HG03460 (cell line): ENCODE measurements around the gene ACAD9.
"Not testable (repeated sequence)": the region's sequence is repeated elsewhere in the genome, so short reads cannot be mapped to it uniquely, and the experiment has no call there.

Experiments
- ATAC-seq: cut with Tn5 transposase; IDR thresholded peaks from one replicate; pipeline ENCODE4 v1.9.1; 2021; ENCODE audit not compliant: unreplicated experiment

ACAD9 gene

DNA sequence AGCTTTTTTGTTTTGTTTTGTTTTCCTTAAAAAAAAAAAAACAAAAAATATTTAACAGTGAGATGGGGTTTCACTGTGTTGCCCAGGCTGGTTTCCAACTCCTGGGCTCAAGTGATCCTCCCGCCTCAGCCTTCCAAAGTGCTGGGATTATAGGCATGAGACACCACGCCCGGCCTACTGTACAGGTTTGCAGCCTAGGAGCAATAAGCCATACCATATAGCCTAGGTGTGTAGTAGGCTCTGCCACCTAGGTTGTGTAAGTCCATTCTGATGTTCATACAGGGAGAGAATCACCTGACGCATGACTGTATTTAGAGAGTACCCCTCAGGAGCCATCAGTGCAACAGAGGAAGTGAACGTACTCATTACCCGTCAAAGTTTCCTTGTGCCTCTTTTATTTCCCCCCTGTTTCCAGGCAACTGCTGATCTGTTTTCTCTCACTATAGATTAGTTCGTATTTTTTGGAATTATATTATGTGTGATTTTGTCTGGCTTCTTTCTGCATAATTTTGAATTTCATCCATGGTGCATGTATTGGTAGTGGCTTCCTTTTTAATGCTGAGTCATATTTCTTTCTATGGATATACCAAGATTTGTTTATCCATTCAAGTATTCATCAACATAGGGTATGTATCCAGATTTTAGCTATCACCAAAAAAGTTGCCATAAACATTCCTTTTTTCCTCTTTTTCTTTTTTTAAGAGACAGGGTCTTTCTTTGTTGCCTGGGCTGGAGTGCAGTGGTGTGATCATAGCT, 9.9 kb downstream of the ACAD9 start:
- no peak for ATAC-seq

DNA sequence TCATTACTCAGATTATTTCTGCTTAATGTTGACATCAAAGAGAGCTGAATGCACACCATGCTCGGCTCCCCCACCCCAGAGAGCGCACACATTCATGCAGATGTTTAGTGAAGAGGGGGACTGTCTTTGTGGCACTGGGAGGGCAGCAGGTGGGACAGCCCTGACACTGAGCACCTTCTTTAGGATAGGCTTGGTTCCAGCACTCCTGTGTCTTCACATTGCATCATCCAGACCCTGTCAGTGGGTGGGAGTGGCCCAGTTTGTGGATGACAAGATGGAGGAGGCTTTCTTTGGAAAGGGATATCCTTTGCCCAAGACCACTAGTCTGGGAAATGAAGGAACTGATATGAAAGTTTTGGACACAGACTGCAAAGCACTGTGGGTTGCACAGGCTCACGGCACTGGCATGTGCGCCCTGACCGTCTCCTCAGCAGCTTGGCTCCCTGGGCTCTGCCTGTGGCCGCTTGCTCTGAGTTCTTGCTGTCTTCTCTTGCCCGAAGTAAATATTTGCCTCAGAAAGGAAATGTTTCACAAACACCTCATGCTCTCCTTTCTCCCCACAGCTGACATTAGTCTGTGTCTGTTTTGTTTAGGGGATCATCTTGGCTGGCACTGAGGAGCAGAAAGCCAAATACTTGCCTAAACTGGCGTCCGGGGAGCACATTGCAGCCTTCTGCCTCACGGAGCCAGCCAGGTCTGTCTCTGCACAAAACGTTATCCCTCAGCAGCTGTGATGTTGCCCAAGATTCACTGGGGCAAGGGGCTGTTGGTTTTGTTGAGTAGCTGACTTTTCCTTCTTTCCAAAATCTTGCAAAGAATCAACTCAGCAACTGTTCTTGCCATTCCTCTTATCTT, 16.6 kb downstream of the ACAD9 start:
- ATAC-seq: no peak

DNA sequence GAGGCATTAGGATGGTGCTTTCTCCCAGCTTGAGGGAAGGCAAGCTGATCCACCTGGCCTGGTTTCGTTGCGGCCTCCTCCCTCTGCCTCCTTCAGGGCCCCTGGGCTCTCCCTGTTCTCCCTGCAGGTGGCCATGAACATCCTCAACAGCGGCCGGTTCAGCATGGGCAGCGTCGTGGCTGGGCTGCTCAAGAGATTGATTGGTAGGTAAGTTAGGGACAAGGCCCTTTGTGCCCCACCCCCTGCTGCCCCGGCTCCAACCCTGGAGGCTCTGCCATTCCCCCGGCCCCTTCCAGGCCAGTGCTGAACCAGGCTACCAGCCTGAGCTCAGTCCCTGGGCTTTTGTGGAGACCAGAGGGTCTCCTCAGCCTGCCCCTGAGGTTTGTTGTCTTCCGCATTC, 23.0 kb downstream of the ACAD9 start:
- ATAC-seq: no peak

DNA sequence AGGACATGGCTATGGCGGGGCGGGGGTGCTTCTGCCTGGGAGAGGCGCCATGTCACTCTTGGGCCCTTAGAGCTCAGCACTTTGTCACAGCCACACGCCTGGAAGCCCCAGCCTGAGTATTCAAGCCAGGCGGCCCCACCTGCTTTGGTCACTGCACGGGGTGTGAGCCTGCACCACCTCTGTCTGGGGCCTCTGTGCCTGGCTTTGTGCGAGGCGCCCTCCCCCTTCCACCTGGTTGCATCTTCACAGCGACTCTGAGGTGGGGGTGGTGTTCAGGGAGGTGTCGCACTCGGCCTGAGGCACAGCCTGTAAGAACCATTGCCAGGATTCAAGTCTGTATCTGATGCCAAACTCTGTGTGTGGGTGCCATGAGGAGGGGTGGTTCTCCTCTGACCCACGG, 24.1 kb downstream of the ACAD9 start:
- ATAC-seq: no peak

DNA sequence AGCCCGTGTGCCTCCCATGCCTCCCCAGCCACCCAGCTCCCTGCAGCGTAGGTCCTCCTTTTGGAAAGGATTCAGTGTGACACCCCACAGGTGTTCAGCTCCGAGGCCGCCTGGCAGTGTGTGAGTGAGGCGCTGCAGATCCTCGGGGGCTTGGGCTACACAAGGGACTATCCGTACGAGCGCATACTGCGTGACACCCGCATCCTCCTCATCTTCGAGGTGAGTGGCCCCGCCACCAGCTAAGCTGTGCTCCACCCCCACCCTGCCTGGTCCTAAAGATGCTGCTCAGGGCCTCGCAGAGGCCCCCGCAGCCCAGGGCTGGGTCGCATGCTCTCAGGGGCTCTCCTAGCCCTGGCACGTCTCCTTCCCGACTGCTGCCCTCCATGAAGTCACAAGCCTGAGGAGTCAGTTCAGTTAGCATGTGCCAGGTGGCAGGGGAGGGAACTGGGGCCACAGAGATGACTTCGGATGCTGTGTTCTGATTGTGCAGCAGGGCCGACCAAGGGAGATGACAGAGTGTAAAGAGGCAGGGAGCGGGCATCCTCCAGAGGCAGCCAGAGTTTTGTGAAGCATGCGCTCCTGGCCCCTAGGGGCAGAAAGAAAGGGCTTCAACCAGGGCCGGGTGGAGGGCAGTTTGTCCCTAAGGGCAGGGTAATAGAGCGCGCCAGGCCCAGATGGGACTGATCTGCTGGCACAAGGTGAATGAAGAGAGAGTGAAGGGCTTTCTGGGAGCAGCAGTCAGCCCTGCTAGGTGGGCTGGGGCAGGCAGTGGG, 26.8 kb downstream of the ACAD9 start:
- no peak for ATAC-seq

DNA sequence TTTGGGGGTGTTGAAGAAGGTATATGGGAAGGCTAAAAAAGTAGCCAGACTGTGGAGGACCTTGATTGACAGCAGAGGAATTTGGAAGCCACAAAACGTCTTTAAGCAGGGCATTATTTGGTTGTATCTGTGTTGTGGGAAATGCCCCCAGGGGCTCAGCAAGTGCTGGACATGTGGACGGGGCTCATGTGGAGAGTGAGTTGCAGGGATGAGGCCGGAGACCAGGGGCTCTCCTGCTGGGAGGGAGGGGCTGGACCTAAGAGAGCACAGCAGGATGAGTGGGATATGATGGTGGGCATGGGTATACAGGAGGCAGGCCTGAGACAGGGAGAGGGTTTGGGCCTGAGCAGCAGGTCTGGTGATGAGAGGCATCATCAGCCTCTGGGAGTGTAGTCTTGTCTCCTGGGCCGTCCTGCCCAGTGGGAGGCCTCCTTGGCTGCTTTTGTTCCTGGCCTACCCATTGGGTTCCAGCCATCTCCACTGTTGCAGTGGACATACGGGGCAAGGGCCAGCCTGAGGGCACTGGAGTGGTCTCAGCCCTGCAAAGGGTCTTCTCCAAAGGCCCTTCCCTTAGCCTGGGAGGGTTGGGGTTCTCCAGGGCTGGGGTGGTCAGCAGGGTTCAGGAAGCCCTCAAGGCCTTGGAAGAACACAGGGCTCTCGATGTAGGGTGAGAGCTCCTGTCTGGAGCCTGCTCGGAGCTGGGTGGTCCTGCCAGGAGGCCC, 27.5 kb downstream of the ACAD9 start:
- ATAC-seq: no peak

DNA sequence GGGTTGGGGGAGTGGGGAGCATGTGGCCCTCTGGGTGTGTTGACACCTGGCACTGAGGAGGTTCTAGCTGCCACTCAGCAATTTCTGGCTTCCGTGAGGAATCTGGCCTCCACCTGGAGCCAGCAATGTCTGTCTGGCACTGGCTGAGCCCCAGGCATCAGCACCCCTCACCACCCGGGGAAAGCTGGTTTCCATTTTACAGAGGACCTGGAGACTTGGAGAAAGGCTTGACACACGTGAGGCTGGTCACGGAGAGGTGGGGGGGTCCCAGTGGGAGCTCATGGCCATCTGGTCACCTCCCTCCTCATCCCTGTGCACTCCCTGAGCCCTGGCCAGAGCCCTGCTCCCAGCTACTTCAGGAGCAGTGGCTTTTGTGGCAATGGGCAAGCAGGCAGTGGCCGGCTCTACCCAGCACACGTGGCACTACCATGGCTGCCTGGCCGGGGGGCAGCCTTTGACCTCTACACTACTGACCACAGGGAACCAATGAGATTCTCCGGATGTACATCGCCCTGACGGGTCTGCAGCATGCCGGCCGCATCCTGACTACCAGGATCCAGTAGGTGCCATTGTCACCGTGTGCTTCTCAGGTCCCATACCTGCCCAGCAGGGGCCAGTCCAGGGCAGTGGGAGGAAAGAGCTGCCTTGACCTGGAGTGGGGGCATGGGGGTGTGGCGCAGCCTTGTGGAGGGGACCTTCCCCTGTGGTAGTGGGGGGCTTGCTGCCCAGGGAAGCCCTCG, 28.5 kb downstream of the ACAD9 start:
- ATAC-seq: no peak

DNA sequence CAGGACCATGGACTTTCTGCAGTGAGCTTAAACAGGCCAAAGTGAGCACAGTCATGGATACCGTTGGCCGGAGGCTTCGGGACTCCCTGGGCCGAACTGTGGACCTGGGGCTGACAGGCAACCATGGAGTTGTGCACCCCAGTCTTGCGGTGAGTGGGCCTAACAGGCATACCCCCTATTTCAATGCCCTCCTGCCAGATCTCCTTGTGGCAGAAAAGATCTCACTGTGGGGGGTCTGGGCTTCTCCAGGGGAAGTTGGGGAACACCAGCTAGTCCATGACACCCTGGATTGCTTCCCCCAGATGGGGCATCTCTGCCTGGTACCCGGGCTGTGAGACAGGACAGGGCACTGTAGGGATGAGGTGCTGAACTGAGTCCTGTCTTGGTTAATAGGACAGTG, 29.5 kb downstream of the ACAD9 start:
- ATAC-seq: no peak

DNA sequence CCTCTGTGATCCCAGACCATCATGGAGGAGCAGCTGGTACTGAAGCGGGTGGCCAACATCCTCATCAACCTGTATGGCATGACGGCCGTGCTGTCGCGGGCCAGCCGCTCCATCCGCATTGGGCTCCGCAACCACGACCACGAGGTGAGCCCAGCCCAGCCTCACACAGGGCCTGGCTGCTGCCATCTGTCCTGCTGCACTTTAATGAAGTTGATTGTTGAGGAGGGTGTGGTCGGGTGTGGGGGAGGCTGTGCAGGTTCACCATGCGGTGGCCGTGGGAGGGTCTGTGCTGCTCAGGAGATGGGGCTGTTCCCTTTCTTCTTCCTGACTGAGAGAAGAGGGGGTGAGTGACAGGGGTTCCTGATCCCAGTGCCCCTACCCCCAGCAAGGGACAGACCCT, 30.6 kb downstream of the ACAD9 start:
- no peak for ATAC-seq

DNA sequence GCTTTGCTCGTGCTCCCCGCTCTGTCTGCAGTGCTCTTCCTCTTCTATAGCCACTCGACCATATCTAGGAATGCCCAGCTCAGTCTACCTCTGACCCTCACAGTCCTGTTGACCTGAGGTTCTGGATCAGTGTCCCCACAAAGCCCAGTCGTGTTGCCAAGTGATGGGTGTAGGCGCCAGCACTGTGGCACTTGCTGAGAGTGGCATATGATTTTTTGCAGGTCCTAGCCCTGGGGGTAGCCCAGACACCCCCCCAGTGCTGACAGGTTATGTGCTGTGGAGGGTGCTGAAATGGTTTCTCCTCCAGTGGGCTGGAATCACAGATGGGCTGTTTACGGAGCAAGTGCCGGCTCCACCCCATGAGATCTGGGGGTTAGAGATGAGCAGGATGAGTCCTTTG, 32.5 kb downstream of the ACAD9 start:
- no peak for ATAC-seq

DNA sequence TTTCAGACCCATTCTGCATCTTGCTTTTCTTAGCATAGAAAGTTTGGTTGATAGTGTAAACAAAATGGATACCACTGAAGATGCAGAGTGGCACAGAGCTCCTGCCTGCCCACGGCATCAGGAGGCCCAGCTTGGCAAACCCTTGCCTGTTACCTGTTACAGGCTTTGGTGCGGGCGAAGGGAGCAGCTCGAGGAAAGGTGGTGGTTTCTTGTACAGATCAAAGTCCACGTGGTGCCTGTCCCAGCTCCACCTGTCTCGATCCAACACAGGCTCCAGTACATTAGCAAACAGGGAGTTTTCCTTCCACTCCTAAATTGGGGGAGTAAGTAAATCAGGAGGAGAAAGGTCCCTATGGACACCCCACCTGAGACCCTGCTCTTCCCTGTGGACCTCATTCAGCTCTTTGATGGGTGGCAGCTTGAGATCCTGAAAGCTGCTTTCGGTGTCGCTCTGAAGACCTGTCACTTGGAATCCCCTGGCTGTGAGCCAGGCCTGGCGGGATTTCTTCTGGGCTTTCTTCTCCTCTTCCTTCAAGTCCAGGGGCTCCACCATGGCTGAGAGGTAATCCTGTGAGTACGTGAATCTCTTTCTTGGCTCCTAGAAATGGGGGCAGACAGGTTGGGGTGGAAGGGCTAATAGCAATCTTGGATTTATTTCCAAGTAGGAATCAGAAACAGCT, 35.7 kb downstream of the ACAD9 start:
- ATAC-seq: no peak

DNA sequence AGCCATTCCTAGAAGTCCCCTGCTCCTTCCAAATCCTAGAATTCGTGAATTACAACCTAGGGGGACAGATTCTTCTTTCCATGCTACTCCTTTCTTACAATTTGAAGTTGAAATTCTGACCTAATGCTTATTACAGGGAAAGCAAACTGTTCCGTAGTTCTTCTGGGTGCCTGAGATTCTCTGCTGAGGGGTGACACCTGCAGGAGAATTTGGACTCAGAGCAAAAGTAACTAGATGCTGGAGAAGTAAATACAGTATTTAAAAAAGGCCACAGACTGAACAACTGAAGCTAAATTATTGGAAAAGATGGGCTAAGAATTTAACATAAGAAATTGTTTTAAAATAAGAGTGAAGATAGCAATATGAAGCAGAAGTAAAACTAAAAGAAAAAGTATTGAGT, 37.9 kb downstream of the ACAD9 start:
- ATAC-seq: no peak

DNA sequence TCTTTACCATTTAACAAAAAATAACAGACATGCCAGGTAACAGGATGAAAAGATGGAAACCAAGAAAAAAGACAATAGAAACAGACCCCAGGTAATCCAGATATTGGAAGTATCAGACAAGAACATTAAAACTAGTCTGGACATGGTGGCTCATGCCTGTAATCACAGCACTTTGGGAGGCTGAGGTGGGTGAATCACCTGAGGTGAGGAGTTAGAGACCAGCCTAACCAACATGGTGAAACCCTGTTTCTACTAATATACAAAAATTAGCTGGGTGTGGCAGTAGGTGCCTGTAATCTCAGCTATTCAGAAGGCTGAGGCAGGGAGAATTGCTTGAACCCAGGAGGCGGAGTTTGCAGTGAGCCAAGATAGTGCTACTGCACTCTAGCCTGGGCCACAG, 40.6 kb downstream of the ACAD9 start:
- no peak for ATAC-seq

DNA sequence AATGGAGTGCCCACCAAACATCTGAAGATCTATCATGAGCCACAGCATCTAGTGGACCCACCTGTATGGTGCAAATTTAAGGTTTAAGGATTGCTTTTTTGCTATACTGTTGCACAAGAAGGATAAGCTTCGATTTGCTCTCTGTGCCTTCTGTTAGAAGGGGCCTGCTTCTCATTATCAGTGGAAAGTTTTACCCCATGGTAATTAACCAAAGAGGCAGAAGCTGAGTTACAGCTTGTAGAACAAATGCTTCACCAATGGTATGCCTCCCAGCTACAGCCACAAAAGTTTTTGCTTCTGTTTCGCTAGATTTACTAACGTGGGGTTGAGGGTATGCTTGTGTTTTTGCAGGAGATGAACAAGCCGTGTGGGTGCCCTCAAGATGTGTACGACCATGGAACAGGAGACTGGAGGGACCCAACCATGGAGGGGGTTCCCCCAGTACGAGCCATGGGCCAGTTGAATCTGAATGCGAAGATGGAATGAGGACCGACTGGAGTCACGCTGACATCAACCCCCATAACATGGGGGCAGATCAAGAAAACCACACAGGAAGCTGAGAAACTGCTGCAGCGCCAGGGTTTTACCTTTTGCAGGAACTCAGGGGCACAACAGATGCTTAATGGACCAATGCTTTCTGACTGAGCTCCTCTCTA, 43.5 kb downstream of the ACAD9 start:
- ATAC-seq: no peak

DNA sequence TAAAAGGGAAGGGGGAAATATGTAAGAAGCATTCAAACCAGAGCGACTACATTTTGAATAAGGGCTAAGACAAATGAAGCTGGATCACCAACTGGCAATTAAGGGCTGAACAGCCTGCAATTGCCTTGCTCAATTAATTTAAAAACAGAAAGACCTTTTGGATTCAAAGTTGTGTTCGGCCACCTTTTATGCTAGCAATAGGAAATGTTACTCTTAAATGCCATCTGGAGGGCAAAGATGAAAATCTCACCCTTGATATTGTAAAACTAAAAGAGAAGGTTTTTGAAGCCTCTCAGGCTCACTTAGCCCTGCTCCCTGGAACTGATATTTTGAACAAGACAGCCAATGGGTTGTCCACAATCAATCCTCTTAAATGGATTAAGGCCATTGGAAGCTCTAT, 44.2 kb downstream of the ACAD9 start:
- no peak for ATAC-seq

DNA sequence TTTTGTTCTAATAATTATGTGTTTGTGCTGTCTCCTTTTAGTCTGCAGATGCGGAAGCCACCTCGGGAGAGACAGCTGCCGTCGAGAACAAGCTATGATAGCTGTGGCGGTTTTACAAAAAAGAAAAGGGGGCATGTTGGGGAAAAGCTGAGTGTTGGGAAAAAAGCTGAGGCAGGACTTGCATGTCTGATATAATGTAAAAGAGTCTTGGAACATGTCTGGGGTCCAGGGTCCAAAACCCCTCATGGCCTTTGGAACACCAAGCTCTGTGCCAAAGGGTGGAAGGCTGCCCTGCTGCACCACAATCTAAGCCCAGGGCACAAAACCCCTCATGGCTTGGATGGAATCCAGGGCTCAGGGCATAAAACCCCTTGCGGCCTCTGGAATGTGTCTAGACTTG, 44.6 kb downstream of the ACAD9 start:
- not testable (repeated sequence) for ATAC-seq

DNA sequence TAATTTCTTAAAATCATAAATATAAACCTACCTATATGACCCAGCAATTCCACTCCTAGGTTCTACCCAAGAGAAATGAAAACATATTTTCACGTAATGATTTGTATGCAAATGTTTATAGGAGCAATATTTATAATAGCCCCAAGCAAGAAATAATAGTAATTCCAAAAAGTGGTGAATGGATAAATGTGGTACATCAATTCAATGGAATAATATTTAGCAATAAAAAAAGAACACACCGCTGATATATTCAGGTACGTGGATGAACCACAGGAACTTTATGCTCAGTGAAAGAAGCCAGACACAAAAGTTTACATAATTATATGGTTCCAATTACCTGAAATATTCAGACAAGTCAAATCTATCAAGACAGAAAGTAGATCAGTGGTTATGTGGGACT, 49.9 kb downstream of the ACAD9 start:
- no peak for ATAC-seq

DNA sequence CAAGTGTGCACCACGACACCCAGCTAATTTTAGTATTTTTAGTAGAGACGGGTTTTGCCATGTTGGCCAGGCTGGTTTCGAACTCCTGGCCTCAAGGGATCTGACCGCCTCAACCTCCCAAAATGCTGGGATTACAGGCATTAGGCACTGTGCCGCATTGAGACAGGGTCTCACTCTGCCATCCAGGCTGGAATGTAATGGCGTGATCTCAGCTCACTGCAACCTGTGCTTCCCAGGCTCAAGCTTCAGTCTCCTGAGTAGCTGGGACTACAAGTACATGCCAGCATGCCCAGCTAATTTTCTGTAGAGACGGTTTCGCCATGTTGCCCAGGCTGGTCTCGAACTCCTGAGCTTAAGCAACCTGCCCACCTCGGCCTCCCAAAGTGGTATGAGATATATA, 51.6 kb downstream of the ACAD9 start:
- no peak for ATAC-seq

DNA sequence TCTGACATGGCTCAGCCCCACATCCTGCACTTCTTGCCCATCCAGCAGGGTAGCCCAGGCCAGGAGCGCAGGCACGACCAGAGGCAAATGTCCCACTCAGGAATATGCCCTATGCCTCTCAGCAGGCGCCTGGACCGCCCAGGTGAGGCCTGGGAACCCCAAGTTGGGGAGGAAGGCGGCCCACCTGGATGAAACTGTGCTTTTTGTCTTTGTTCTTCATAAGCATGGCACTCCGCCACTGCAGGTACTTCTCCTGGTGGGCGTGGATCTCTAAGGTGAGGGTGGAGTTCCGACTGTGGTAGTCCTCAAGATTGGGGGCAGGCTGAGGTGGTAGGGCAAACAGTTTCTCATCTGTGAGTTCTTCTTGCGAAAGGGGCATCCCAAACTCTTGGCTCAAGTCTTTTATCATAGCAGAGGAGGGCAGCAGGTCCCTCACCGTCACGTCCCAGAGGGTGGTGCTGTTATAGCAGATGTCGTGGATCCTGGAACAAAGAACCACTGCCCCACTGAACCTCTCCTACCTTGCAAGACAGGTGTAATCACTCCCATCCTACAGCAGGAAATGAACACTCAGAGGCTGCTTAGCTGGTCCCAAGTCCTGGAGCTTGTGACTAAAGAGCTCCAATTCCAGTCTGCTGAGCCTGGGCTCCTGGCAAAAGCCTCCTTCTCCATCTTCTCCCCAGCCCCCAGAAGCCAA, 53.2 kb downstream of the ACAD9 start:
- ATAC-seq: no peak
